Rectal smooth muscle tissue (tissue), 1 donor: ENCODE data around the gene BBLN.
A peak's percentile ranks its signal among the peaks of the same experiment; 100 is the strongest.

Experiments
- H3K27ac ChIP-seq: one replicate; pipeline ENCODE4 v1.7.0; 2013; ENCODE audit warnings: low read depth, low read length, inconsistent platforms
- H3K27me3 ChIP-seq: one replicate; pipeline ENCODE4 v1.7.0; 2013; ENCODE audit warnings: low read length; ENCODE audit not compliant: control insufficient read depth, insufficient read depth
- H3K36me3 ChIP-seq: one replicate; pipeline ENCODE4 v1.7.0; 2013; ENCODE audit warnings: low read length; ENCODE audit not compliant: control insufficient read depth, insufficient read depth
- H3K4me1 ChIP-seq: one replicate; pipeline ENCODE4 v1.7.0; 2013; ENCODE audit warnings: low read length; ENCODE audit not compliant: control insufficient read depth, insufficient read depth
- H3K4me3 ChIP-seq: one replicate; pipeline ENCODE4 v1.7.0; 2013; ENCODE audit warnings: low read length
- H3K9ac ChIP-seq: one replicate; pipeline ENCODE4 v1.7.0; 2013; ENCODE audit warnings: low read length

Gene BBLN

GRCh38 chr9:128201441-128202369 lies 41.6 kb downstream of the BBLN start:
- peaks cover 7% of the 10 kb centered on the region for H3K27me3 ChIP-seq
- no peak overlapping the region for H3K4me3 ChIP-seq
- H3K9ac ChIP-seq = no peak overlapping the region
- H3K36me3 ChIP-seq = no peaks in the 10 kb centered on the region
- no peak overlapping the region for H3K27ac ChIP-seq
- no peaks in the 10 kb centered on the region for H3K4me1 ChIP-seq

GRCh38 chr9:128202648-128203023 lies 42.6 kb downstream of the BBLN start:
- H3K4me3 ChIP-seq = no peak overlapping the region

GRCh38 chr9:128203024-128203706 lies 43.1 kb downstream of the BBLN start, which contains the start of gene DNM1:
DNM1 (plus strand) TSS chr9:128203379; CDS start chr9:128203471, 92 bp downstream.
- H3K4me1 ChIP-seq = no peaks in the 10 kb centered on the region
- no peak within 1 kb of the TSS for H3K27ac ChIP-seq
- peaks cover 7% of the 10 kb centered on the region for H3K27me3 ChIP-seq
- peak within 1 kb of the TSS; percentile 68 for H3K4me3 ChIP-seq
- H3K9ac ChIP-seq = no peak within 1 kb of the TSS
- H3K36me3 ChIP-seq = no peaks in the 10 kb centered on the region

More at GRCh38 chr9:128202648-128203023, 42.6 kb downstream of the BBLN start:
- Histone ChIP-seq H3K36me3 (no peaks in the 10 kb centered on the region), H3K9ac (no peak overlapping the region), H3K4me1 (no peaks in the 10 kb centered on the region), H3K27me3 (peaks cover 7% of the 10 kb centered on the region), H3K27ac (no peak overlapping the region)

- H3K4me3 ChIP-seq = peak overlapping the region; percentile 68
- no peaks in the 10 kb centered on the region for H3K36me3 ChIP-seq
- H3K27ac ChIP-seq = no peak overlapping the region
- H3K27me3 ChIP-seq = peaks cover 7% of the 10 kb centered on the region
- H3K9ac ChIP-seq = no peak overlapping the region
- H3K4me1 ChIP-seq = no peaks in the 10 kb centered on the region
These were observed 43.9 kb downstream of the BBLN start for GRCh38 chr9:128203707-128204551.

GRCh38 chr9:128204858-128205257 lies 44.8 kb downstream of the BBLN start:
- Histone ChIP-seq H3K27me3 (peaks cover 7% of the 10 kb centered on the region), H3K4me3 (peak overlapping the region; percentile 58), H3K4me1 (no peaks in the 10 kb centered on the region), H3K36me3 (no peaks in the 10 kb centered on the region), H3K9ac (no peak overlapping the region), H3K27ac (no peak overlapping the region)

GRCh38 chr9:128205296-128205944 lies 45.4 kb downstream of the BBLN start:
- no peaks in the 10 kb centered on the region for H3K4me1 ChIP-seq
- no peak overlapping the region for H3K4me3 ChIP-seq
- H3K27ac ChIP-seq = no peak overlapping the region
- H3K9ac ChIP-seq = no peak overlapping the region
- no peaks in the 10 kb centered on the region for H3K36me3 ChIP-seq
- peaks cover 7% of the 10 kb centered on the region for H3K27me3 ChIP-seq

- Histone ChIP-seq H3K27ac (no peak overlapping the region), H3K9ac (no peak overlapping the region), H3K4me3 (no peak overlapping the region)
These were observed 46.4 kb downstream of the BBLN start for GRCh38 chr9:128206484-128206883.

GRCh38 chr9:128206916-128207910 lies 47.1 kb downstream of the BBLN start:
- Histone ChIP-seq H3K27me3 (peaks cover 7% of the 10 kb centered on the region), H3K27ac (no peak overlapping the region), H3K9ac (no peak overlapping the region), H3K36me3 (no peaks in the 10 kb centered on the region), H3K4me3 (no peak overlapping the region), H3K4me1 (no peaks in the 10 kb centered on the region)

More at GRCh38 chr9:128206484-128206883, 46.4 kb downstream of the BBLN start:
- Histone ChIP-seq H3K4me1 (no peaks in the 10 kb centered on the region), H3K27me3 (peaks cover 7% of the 10 kb centered on the region), H3K36me3 (no peaks in the 10 kb centered on the region)

GRCh38 chr9:128208386-128208785 lies 48.3 kb downstream of the BBLN start:
- no peak overlapping the region for H3K27ac ChIP-seq
- peaks cover 7% of the 10 kb centered on the region for H3K27me3 ChIP-seq
- no peak overlapping the region for H3K4me3 ChIP-seq
- H3K4me1 ChIP-seq = no peaks in the 10 kb centered on the region
- H3K36me3 ChIP-seq = no peaks in the 10 kb centered on the region
- H3K9ac ChIP-seq = no peak overlapping the region

- no peaks in the 10 kb centered on the region for H3K4me1 ChIP-seq
- H3K4me3 ChIP-seq = no peak overlapping the region
- no peaks in the 10 kb centered on the region for H3K36me3 ChIP-seq
- H3K27ac ChIP-seq = no peak overlapping the region
- peaks cover 6% of the 10 kb centered on the region for H3K27me3 ChIP-seq
- H3K9ac ChIP-seq = no peak overlapping the region
These were observed 49.0 kb downstream of the BBLN start for GRCh38 chr9:128208946-128209669.
